ENCODE data around the gene LAMC1. TPM values are rescaled to one million over a fixed set of nuclear protein-coding genes. Genes with fewer than 3 reads are reported as not detected.

Gene LAMC1
- total and polyA plus RNA-seq, 2 experiments from 2014 or later, result 18.4 to 116 TPM

DNA sequence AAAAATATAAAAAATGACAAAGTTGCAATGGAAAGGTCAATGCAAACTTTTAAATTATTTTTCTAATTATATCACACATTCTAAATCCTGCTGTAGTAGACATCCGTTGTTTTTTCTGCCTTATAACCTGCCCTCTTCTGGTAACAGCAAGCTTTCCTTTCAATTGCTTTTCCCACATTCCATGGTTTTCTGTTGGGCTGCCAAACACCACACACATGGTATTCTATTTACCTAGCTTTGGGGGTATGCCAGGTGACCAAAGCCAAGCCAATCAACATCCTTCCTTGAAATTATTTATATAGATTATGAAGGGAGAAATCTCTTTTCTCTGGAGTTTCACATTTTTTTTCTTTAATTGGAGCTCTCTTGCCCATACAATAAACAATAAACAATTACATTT, 3.4 kb upstream of the LAMC1 start:
- peaks cover 9% of the 10 kb centered on the region; the same call in 1 of the 2 replicates for H3K4me1 ChIP-seq (ENCODE audit: insufficient read depth)
- H2AFZ ChIP-seq, result no peak overlapping the region
- H3K4me3 ChIP-seq, result no peak overlapping the region
- DNase-seq (ENCODE audit: low spot score) (peak; percentile 69), ATAC-seq (no peak)
- no peaks in the 10 kb centered on the region; the same call in 2 of the 3 replicates for H3K36me3 Mint-ChIP-seq (ENCODE audit: low read depth)
- no peak overlapping the region for H3K27ac ChIP-seq (ENCODE audit: low read depth)
- H3K27me3 Mint-ChIP-seq (ENCODE audit: insufficient read depth, low read depth, poor library complexity), result peaks cover 8% of the 10 kb centered on the region
- H3K9me2 ChIP-seq (ENCODE audit: insufficient read depth), result no peaks in the 10 kb centered on the region
- no peak overlapping the region for H3K4me3 Mint-ChIP-seq
- no peak overlapping the region for H3K4me2 ChIP-seq
- H3K36me3 ChIP-seq (ENCODE audit: insufficient read depth), result no peaks in the 10 kb centered on the region
- peaks cover 28% of the 10 kb centered on the region for H3K4me1 Mint-ChIP-seq
- H3K27me3 ChIP-seq (ENCODE audit: insufficient read depth), result peaks cover 6% of the 10 kb centered on the region
- H4K20me1 ChIP-seq (replicated peaks; ENCODE audit: insufficient read depth), result peaks cover 7% of the 10 kb centered on the region; the same call in 1 of the 2 replicates
- H3K27ac Mint-ChIP-seq, result no peak overlapping the region
- peaks cover 4% of the 10 kb centered on the region; the same call in 1 of the 2 replicates for H3F3A ChIP-seq (replicated peaks; ENCODE audit: low read depth)
- peaks cover 8% of the 10 kb centered on the region for H3K79me2 ChIP-seq (replicated peaks; ENCODE audit: insufficient read depth)
- no peaks in the 10 kb centered on the region for H3K9me3 Mint-ChIP-seq
- TF ChIP-seq EZH2 (IDR thresholded peaks at IDR 0.05; ENCODE audit: low read depth, unreplicated experiment) (no peak), CTCF (conservative IDR thresholded peaks at IDR 0.05; ENCODE audit: low read depth in 2 of 2) (peak; percentile 33 to 46), ZNF331 (CRISPR knock-in tag; IDR thresholded peaks at IDR 0.05; ENCODE audit: low read depth) (peak; percentile 53; the same call in 1 of the 2 replicates), EZH2phosphoT487 (IDR thresholded peaks at IDR 0.05; ENCODE audit: unreplicated experiment) (no peak)

GRCh38 chr1:183021405-183022201, 1.6 kb upstream of the LAMC1 start:
- DNase-seq (ENCODE audit: low spot score), result no peak
- peak overlapping the region; percentile 84; the same call in 1 of the 2 replicates for H2AFZ ChIP-seq
- Mint-ChIP-seq H3K27me3 (ENCODE audit: insufficient read depth, low read depth, poor library complexity) (peaks cover 11% of the 10 kb centered on the region), H3K4me1 (peaks cover 44% of the 10 kb centered on the region), H3K36me3 (ENCODE audit: low read depth) (no peaks in the 10 kb centered on the region; the same call in 2 of the 3 replicates), H3K4me3 (peak overlapping the region; percentile 86), H3K9me3 (no peaks in the 10 kb centered on the region), H3K27ac (peak overlapping the region; percentile 96)
- peak overlapping the region; percentile 79 for H3K4me3 ChIP-seq
- H3K4me2 ChIP-seq, result peak overlapping the region; percentile 73
- ATAC-seq, result no peak
- peaks cover 13% of the 10 kb centered on the region for H3K27me3 ChIP-seq (ENCODE audit: insufficient read depth)
- no peaks in the 10 kb centered on the region for H3K9me2 ChIP-seq (ENCODE audit: insufficient read depth)
- peaks cover 4% of the 10 kb centered on the region; the same call in 1 of the 2 replicates for H3F3A ChIP-seq (replicated peaks; ENCODE audit: low read depth)
- peaks cover 25% of the 10 kb centered on the region for H3K79me2 ChIP-seq (replicated peaks; ENCODE audit: insufficient read depth)
- H4K20me1 ChIP-seq (replicated peaks; ENCODE audit: insufficient read depth), result peaks cover 16% of the 10 kb centered on the region; the same call in 1 of the 2 replicates
- H3K36me3 ChIP-seq (ENCODE audit: insufficient read depth), result no peaks in the 10 kb centered on the region
- H3K4me1 ChIP-seq (ENCODE audit: insufficient read depth), result peaks cover 22% of the 10 kb centered on the region
- peak overlapping the region; percentile 96; the same call in 1 of the 2 replicates for H3K27ac ChIP-seq (ENCODE audit: low read depth)
- TF ChIP-seq CTCF (conservative IDR thresholded peaks at IDR 0.05; ENCODE audit: low read depth in 2 of 2), result no peak
- TF ChIP-seq ZNF331 (CRISPR knock-in tag; IDR thresholded peaks at IDR 0.05; ENCODE audit: low read depth), result no peak
- no peak for TF ChIP-seq JUNB (IDR thresholded peaks at IDR 0.05; ENCODE audit: unreplicated experiment)
- no peak for TF ChIP-seq ETS1 (IDR thresholded peaks at IDR 0.05)
- TF ChIP-seq ZNF462 (CRISPR knock-in tag; IDR thresholded peaks at IDR 0.05), result no peak

All from GM23338 (cell line).